ENCODE measurements around the gene NEK6.
A peak's percentile ranks its signal among the peaks of the same experiment; 100 is the strongest.

The NEK6 gene

DNA sequence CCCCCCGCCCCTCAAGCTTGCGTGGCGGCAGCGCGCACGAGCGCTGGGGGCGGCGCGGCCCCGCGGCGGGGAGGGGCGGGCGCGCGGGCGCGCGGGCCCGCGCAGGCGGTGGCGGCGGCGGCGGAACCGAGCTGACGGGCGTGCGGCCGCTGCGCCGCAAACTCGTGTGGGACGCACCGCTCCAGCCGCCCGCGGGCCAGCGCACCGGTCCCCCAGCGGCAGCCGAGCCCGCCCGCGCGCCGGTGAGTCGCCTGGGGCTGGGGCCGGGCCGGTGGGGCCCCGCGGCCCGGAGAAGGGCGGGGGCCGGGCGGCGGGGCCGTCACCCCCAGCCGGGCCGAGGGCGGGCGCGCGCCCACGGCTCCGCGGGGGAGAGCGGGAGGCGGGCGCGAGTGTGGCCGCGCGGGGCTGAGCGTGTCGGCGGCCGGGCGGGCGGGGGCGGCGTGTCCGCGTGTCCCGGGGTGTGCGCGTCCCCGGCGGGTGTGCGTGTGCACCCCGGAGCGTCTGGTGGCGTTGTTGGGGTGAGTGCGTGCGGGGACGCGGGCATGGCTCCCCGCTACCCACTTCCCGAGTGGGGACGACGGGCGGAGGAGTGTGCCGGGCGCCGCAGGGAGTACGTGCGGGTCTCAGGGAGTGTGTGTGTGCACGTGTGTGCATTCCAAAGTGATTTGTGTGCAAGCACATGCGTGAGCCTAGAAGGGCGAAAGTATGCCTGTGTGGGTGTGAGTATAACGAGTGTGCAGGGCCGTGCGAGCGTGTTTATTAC, at the start of gene NEK6:
TSS of gene NEK6 (plus strand) at position 106 of the 763 bp plus-strand sequence. CDS start 44,016 bp downstream, outside the sequence.
- TF ChIP-seq GATA1 (IDR thresholded peaks at IDR 0.05; ENCODE audit: low read depth, low read length) (no peak), POLR2A (IDR thresholded peaks at IDR 0.05; ENCODE audit: low read length) (no peak)
- peak; percentile 49 to 50 for DNase-seq

DNA sequence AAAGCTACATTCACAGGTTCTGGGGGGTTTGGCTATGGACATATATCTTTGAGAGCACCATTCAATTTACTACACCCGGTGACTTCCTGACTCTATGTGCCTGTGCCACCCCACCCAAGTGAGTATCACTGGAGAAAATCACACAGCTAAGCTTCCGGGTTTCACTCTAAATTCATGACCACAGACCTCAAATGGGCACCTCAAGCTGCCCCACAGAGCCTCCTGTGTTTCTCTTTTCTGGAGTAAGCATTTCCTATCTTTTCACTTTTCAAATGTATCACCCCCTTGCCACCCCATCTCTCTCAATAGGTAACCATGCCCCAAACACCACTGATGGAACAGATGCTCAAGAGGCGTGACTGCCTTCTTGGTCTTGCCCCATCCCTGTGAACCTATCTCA, 49.2 kb upstream of the NEK6 start:
- DNase-seq = no peak
- TF ChIP-seq GATA1 (IDR thresholded peaks at IDR 0.05; ENCODE audit: low read depth, low read length) (no peak), POLR2A (IDR thresholded peaks at IDR 0.05; ENCODE audit: low read length) (no peak)

DNA sequence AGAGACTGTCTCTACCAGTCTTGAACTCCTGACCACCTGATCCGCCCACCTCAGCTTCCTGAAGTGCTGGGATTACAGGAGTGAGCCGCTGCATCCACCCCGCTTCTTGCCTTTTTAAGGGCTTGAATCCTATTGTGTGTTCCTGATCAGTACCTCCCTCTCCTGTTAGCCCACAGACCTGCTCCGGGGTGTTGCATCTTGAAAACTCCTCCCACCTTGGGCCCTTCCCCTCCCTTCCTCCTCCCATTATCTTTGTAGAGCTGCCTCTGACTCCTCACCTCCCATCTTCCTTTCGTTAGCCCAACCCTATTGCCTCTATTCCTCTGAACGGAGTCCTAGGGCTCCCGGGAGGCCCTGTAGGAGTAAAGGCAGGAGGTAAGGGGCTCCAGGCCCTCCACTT, 48.5 kb upstream of the NEK6 start:
- no peak for DNase-seq
- TF ChIP-seq GATA1 (IDR thresholded peaks at IDR 0.05; ENCODE audit: low read depth, low read length) (no peak), POLR2A (IDR thresholded peaks at IDR 0.05; ENCODE audit: low read length) (no peak)

- no peak for DNase-seq
- TF ChIP-seq POLR2A (IDR thresholded peaks at IDR 0.05; ENCODE audit: low read length) = no peak
- no peak for TF ChIP-seq GATA1 (IDR thresholded peaks at IDR 0.05; ENCODE audit: low read depth, low read length)
Observed at GRCh38 chr9:124209774-124210173, 48.0 kb upstream of the NEK6 start.

DNA sequence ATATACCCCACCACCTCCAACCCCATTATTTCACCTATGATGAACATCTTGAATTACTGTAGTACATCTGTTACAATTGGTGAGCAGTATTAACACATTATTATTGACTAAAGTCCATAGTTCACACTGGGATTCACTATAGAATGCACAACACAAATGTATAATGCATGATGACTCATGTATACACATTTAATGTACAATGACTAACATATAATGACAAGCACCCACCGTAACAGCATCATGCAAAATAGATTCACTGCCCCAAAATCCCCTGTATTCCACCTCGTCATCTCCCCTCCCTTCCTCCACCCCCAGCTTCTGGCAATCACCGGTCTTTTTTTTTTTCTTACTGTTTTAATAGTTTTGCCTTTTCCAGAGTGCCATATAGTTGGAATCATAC, 47.1 kb upstream of the NEK6 start:
- DNase-seq = no peak
- TF ChIP-seq GATA1 (IDR thresholded peaks at IDR 0.05; ENCODE audit: low read depth, low read length) (no peak), POLR2A (IDR thresholded peaks at IDR 0.05; ENCODE audit: low read length) (no peak)

DNA sequence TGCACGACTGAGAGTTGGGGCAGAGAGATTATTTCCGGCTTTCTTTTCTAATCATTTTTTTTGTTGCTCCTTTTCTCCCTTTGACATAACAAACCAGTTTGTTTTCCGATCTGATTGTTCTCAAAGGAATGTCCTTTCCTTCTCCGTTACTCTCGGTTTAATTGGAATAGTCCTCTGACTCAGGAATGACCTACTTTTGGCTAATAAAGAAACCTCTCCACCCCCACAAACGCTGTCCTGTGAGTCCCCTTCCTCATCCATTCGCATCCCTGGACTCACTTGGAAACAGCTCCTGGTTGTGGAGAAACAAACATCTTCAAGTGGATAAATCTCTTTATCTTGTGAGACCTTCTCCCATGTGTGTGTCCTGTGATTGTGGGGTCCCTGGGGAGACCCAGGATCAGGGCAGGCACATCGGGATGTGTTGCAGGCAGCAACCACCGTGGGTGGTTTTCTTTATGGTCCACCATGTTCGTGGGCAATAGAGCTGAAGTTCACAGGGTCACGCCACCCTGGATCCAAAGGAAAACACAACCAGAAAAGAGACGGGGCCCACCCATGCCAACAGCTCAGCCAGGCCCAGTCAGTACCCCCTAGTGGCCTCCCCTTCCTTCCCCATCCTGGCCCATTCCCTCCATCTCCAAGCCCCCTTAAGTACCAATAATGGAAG, 45.2 kb upstream of the NEK6 start:
- no peak for DNase-seq
- TF ChIP-seq GATA1 (IDR thresholded peaks at IDR 0.05; ENCODE audit: low read depth, low read length) (no peak), POLR2A (IDR thresholded peaks at IDR 0.05; ENCODE audit: low read length) (no peak)

GRCh38 chr9:124213396-124213795, 44.4 kb upstream of the NEK6 start:
- no peak for DNase-seq
- no peak for TF ChIP-seq POLR2A (IDR thresholded peaks at IDR 0.05; ENCODE audit: low read length)
- TF ChIP-seq GATA1 (IDR thresholded peaks at IDR 0.05; ENCODE audit: low read depth, low read length) = no peak

DNA sequence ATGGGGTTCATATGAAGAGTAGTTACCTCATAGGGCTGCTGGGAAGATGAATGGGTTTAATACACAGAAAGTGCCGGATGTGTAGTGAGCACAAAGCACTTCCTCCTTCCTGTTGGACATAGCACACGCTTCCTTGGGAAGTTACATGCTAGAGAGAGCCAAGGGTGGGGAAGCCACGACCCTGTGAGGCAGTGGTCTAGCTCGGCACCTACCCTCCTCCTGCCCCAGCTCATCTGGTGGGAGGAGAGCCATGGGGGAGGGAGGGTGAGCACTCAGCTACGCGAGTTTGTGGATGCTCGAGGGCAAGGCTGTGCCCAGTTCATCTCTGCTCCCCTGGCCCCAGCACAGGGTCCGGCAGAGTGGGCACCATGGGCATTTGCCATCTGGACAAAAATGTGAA, 43.6 kb upstream of the NEK6 start:
- TF ChIP-seq GATA1 (IDR thresholded peaks at IDR 0.05; ENCODE audit: low read depth, low read length) = no peak
- TF ChIP-seq POLR2A (IDR thresholded peaks at IDR 0.05; ENCODE audit: low read length) = no peak
- DNase-seq = no peak

- no peak for TF ChIP-seq POLR2A (IDR thresholded peaks at IDR 0.05; ENCODE audit: low read length)
- no peak for TF ChIP-seq GATA1 (IDR thresholded peaks at IDR 0.05; ENCODE audit: low read depth, low read length)
- no peak for DNase-seq
Observed at GRCh38 chr9:124214596-124215367, 43.0 kb upstream of the NEK6 start.

- no peak for DNase-seq
- TF ChIP-seq POLR2A (IDR thresholded peaks at IDR 0.05; ENCODE audit: low read length) = no peak
- no peak for TF ChIP-seq GATA1 (IDR thresholded peaks at IDR 0.05; ENCODE audit: low read depth, low read length)
Observed at GRCh38 chr9:124215368-124215910, 42.3 kb upstream of the NEK6 start.

DNA sequence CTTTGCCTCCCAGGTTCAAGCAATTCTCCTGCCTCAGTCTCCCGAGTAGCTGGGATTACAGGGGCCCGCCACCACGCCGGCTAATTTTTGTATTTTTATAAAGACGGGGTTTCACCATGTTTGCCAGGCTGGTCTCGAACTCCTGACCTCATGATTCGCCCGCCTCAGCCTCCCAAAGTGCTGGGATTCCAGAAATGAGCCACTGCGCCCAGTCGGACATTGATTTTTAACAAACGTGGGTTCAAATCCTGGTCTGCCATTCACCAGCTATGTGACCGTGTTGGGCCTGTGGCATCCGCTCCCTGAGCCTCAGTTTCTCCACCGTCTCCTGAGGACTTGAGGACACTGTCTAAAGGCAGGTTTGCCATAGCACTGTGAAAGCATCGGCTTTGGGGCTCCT, 41.8 kb upstream of the NEK6 start:
- TF ChIP-seq GATA1 (IDR thresholded peaks at IDR 0.05; ENCODE audit: low read depth, low read length) = no peak
- TF ChIP-seq POLR2A (IDR thresholded peaks at IDR 0.05; ENCODE audit: low read length) = no peak

DNA sequence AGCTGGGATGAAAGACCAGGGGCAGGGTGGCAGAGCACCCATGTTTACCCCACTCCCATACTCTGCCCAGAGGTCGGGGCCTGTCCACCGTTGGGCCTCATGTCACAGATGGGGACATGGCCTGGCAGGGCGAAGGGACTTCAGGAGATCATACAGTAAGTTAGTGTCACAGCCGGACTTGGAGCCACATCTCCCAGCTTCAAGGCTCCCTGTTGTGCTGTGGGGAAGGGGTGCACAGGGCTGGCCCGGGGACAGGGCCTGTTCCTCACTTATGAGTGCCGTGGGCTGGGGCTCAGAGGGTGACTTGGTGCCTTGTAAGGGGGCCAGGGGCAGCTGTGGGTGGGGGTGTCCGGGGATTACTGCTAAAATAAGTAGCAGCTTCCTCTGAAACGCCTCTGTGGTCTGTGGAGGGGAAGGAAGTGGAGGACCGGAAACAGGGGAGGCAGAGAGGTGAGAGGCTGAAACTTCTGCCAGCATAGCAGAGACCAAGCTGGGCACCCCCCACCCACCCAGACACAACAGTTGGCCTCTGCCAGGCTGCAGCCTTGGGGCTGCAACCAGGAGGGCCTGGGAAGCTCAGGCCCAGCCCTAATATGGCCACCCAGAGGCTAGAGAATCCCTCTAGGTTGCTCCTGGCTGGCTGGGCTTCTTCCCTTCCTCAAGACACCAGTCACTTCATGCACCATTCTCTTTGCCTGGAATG, 41.1 kb upstream of the NEK6 start:
- DNase-seq = no peak
- TF ChIP-seq POLR2A (IDR thresholded peaks at IDR 0.05; ENCODE audit: low read length) (no peak), GATA1 (IDR thresholded peaks at IDR 0.05; ENCODE audit: low read depth, low read length) (no peak)

More for the DNA sequence above, 41.8 kb upstream of the NEK6 start:
- no peak for DNase-seq

DNA sequence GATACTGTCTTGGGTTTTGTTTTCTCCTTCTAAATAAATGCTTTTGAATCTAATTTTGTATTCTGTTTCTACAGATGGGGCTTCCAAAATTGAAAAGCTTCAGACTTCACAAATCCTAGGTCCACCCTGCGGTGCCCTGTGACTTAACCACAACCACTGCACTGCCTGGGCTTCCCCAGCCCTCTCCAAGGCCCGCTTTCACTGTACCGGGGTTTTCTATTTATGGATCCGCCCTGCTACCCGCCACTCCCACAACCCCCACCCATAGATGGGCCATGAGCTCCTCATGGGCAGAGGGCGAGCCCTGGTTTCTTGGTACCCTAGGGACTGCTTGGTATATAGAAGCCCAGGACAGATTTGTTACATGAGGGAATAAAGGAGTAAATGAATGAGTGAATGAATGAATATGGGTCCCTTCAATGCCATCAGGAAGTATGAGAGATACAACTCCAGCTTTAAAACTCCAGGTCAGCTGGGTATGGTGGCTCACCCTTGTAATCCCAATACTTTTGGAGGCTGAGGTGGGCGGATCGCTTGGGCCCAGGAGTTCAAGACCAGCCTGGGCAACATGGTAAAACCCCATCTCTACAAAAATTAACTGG, 39.8 kb upstream of the NEK6 start:
- TF ChIP-seq POLR2A (IDR thresholded peaks at IDR 0.05; ENCODE audit: low read length) (no peak), GATA1 (IDR thresholded peaks at IDR 0.05; ENCODE audit: low read depth, low read length) (no peak)
- no peak for DNase-seq
